ENCODE data around the gene IPO13.

Gene IPO13

DNA sequence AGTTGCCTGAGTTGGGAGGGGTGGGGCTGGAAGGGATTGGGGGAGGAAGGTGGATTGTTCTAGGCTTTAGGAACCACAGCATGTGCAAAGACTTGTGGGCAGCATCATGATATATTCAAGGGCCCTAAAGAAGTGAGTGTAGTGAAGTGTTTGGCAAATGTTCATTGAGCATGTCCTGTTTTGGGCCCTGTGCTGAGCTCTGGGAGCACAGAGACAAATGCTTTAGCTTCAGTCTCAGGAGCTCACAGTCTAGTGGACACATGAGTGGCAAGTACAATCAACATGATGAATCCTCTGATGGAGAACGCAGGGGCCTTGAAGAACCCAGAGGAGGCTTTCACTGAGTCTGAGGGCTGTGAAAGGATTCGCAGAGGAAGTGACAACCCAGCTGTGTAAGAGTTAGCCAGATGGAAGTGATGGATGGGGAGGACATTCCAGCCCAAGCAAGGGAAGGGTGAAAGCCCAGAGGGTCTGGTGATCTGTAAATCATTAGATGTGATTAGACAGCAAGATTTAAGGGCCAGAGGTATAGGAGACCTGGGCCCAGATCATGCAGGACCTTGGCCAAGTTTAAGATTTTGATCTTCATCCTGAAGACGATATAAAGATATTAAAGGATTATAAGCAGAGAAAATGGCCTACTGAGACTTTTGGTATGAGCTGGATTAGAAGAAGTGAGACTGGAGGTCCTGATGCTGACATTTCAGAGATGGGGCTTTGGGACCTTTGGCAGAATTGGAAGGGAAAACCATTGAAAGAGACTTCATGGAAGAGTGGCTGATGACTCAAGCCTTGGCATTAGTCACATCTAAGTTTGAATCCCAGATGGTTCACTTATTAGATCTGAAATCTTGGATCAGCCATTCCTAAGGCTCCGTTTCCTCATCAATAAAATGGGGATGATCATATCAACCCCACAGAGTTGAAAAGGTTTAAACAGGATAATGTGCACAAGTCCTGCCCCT is 4.6 kb downstream of the IPO13 start:
- no peak for DNase-seq

DNA sequence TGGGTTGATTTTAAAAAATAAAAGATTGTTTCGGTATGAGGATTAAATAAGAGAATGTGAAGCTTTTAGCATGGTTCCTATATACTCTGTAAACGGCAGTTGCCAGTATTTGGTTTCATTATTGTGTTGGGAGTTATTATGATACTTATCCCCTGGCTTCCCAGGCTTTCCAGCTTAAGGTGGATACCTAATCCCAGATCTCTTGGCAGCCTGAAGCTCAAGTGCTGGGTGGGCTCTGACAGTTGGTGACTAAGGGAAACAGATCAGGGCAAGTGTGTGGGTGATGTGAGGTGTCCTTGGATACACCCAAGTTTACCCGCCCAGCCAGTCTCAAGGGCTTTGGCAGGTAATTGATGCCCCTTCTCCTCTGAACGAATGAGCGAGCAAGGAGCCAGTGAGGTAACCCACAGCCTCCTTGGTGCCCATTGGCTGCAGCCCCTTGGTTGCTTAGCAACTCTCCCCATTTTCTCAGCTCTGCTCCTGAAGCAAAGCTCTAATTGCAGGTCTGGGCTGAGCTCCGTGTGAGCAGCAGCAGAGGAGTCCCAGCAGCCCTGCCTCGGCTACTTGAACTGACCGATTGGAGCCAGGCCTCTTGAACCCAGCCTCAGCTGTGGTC is 6.1 kb downstream of the IPO13 start:
- DNase-seq = peak; percentile 66

DNA sequence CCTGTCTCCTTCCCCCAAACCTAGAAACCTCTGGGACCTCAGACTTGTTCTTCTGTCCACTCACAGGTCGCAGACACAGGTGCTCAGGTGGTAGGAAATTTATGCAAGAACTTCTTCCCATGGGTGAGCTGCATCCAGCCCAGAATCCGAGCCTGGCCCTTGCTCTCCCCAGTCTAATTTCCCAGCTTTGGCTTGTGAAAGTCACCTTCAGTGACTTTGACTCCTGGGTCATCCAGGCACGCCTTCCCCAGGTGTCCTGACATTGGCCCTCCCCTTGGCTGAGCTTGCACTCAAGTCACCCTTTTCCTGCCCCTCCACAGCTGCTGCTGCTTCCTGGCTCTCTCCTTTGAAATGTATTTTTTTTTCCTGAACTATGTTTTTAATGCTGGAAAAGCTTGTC is 6.6 kb downstream of the IPO13 start:
- DNase-seq = no peak

DNA sequence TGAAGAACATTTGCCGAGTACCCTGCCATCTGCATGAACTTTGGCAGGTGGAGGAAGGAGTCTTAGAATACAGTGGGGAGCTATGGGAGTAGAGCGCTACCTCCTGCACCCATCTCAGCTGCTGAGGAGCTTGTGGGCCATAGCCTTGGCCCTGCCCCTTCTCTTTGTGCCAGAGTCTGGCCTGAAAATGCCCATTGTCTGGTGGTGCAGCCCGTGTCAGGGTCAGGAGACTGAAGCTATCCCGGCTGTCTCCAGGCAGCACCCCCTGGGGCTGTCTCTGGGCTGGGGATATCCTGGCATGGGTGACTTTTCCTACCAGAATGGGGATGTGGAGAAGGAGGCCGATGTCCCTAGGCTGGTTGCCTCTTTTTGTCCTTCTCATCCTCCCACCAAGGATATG is 7.3 kb downstream of the IPO13 start:
- DNase-seq = no peak

DNA sequence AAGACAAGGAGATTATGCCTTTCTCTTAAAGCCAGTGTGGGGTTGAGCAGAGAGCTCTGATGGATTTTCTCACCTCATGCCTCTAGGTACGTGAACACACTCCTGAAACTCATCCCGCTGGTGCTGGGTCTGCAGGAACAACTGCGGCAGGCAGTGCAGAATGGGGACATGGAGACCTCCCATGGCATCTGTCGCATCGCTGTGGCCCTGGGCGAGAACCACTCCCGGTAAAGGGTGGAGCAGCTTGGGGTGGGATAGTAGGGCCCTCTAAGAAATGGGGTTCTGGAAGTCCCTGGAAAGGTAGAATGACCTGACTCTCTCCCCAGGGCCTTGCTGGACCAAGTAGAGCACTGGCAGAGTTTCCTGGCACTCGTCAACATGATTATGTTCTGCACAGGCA is 9.5 kb downstream of the IPO13 start:
- no peak for DNase-seq

DNA sequence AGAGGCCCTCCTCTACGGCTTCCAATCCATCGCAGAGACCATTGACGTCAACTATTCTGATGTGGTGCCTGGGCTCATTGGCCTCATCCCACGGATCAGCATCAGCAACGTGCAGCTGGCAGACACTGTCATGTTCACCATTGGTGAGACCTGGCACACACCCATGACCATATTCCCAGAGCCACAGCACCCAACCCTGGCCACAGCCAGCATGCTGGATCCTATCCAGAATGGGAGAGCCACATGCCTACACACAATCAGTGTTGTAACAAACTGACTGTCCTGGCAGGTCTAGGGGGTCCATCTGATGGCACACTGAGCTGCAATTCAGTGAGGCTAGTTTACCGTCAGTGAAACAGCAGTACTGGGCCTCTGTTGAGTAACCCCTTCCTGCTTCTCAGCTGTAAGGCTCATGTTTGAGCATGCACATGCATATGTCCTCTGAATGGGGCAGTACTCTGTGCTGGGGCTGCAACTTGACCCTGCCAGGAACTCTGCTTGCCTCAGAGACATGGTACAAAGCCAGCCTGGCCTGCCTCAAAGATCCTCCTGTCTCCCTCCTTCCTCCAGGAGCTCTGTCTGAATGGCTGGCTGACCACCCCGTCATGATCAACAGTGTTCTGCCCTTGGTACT is 10.8 kb downstream of the IPO13 start:
- DNase-seq = no peak

DNA sequence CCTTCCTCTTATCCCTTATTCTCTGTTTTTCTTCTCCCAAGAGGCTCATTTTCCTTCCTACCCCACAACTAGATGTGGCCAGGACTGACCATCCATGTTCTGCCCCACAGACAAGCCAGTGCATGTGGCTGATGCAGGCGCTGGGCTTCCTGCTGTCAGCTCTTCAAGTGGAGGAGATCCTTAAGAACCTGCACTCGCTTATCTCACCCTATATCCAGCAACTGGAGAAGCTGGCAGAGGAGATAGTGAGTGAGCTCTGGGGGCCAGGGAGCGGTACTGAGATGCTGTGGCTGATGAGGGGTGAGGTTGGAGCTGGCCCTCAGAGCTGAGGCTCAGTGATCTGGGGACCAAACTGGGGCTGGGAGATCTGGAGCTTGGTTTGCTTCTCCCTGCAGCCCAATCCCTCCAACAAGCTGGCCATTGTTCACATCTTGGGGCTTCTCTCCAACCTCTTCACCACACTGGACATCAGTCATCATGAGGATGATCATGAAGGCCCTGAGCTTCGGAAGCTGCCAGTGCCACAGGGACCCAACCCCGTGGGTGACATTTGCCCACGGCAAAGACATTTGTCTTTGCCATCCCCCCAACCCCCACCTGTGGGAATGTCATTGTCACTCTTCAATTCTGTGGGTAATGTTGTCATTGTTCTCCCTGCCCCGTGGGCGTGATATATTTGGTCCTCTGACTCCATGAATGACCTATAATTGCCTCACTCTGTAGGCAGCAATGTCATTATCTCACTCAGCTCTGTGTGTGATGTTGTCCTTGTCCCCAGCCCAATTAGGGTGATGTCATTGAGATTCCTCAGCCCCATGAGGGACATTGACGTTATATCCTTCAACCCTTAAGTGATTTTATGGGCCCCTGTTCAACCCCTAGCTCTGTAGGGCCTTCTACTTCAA is 11.9 kb downstream of the IPO13 start:
- DNase-seq = no peak

DNA sequence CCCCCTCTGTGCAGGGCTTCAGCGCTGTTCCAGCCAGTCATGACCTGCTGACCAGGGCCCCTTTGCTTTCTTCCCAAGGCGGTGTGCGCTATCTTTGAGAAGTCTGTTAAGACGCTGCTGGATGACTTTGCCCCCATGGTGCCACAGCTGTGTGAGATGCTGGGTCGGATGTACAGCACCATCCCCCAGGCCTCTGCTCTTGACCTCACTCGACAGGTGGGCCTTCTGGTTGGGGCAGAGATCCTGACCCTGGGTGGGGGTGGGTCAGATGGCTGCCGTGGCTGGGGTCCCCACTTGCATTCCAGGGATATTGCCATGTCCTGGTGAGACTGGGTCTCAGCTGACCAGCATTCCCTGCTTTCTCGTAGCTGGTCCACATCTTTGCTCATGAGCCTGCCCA is 14.0 kb downstream of the IPO13 start:
- DNase-seq = no peak

DNA sequence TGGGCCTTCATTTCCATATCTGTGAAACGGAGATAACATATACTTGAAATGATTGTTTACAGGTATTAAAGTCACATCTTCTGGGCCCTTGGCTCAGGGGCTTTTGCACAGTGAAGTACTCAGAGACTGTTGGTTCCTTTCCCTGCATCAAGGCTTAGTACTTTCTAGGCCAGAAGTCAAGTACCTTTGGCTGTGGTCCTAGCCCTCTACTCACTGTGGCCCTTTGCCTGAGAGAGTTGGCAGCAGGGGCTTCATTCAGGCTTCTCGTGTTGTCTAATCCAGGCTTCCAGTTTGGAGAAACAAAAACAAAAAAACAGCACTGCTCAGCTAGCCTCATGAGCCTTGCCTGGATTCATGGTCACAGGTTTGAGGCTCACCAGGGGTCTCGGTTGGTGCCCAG is 14.9 kb downstream of the IPO13 start:
- no peak for DNase-seq

DNA sequence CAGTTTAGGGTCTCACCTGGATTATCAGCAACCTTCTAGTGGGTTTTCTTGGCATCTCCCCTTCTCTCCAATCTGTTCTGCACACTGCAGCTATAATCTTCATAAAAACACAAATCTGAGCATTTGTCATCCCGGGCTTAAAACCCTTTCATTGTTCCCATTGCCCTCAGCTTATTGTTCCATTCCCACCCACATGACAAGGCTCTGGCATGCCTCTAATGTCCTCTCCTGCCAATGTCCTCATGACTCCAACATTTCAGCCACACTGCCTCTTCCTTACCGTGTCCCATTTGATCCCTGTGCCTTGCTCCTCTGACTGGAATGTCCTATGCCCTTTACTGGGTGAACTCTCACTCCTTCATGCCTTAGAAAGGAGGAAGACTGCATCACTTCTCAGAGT is 15.6 kb downstream of the IPO13 start:
- no peak for DNase-seq

DNA sequence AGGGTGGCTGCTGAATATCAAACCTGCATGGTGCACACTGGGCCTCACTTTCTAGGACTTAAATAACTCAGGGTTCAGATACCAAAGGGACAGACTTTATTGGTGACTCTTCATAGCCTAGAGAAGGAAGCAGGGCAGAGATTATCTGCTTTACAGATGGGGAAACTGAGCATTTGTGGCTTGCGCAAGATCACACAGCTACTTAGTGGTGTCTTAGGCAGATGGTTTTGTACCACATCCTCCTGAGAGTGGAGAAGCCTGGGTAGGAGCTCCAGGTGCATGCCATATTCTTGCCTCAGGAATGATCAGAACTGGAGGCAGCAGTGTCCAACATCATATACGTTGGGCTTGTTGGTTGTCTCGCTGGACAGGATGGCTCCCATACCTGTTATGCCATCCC is 16.3 kb downstream of the IPO13 start:
- DNase-seq = no peak

DNA sequence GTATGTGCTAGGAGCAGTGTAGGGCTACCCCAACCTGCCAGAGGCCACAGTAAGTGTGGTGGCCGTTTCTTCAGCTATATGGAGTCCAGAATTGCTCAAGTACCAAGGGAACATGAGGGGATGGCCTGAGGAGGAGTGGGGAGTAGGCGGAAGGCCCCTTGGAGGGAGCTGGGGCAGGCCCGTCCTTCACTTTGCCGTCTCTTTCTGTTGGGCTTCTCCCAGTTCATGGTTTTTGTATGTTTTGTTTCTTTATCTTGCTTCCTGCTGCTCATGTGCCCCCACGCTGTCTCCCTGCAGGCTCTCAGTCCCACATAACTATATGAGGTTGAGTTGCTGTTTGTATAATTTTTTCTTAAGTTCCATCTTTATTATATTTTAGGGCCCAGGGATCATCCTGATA is 17.1 kb downstream of the IPO13 start:
- no peak for DNase-seq

DNA sequence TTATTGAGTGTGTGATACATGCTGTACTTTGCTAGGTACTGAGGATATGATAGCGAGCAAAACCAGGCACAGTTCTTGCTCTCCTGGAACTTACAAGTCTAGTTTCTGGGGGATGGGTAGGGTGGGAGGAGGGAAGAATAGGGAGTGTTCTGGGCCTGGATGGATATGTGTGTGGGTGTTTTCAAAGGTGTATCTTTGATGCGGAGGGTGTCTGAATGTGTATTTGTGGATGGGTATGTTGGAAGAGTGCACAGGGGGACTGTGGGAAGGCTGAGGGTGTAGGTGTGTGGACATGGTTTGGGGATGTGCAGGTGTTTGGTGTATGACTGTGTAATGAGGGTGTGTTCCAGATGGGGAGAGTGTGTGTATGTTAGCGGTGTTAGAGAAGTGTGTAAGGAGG is 18.6 kb downstream of the IPO13 start:
- DNase-seq = no peak

DNA sequence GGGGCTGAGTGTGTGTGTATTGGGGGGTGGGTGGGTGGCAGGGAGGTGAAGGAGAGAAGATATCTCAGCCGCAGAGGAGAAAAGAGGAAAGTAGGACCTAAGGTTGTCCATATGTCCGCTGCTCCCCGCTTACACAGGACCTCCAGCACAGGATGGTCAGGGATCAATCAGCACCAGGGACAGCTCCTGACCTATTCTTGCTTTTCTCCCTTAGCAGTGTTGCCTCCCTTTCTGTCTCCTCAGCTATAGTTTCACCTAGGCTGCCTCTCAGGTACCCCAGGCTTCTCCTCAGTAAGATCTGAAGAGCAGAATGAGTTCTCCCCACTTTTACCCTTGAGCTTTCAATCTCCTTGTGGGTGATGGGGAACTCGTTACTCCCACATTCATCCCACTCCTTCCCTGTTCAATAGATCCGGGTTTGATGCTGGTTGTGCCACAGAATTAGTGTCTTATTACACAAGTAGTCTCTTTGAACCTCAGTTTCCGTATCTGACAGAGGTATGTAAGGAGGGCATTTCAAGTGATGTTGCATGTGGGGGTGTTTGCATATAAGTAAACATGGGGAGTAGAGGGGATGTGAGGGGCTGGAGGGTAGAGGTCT is 21.7 kb downstream of the IPO13 start:
- DNase-seq = no peak

DNA sequence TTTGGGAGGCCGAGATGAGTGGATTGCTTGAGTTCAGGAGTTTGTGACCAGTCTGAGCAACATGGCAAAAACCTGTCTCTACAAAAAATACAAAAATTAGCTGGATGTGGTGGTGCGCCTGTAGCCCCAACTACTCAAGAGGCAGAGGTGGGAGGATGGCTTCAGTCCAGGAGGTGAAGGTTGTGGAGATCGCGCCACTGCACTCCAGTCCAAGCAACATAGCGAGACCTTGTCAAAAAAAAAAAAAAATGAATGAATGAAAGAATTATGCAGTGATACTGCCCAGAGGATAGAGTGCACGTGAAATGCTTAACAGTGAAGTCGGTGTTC is 22.6 kb downstream of the IPO13 start:
- DNase-seq = no peak

DNA sequence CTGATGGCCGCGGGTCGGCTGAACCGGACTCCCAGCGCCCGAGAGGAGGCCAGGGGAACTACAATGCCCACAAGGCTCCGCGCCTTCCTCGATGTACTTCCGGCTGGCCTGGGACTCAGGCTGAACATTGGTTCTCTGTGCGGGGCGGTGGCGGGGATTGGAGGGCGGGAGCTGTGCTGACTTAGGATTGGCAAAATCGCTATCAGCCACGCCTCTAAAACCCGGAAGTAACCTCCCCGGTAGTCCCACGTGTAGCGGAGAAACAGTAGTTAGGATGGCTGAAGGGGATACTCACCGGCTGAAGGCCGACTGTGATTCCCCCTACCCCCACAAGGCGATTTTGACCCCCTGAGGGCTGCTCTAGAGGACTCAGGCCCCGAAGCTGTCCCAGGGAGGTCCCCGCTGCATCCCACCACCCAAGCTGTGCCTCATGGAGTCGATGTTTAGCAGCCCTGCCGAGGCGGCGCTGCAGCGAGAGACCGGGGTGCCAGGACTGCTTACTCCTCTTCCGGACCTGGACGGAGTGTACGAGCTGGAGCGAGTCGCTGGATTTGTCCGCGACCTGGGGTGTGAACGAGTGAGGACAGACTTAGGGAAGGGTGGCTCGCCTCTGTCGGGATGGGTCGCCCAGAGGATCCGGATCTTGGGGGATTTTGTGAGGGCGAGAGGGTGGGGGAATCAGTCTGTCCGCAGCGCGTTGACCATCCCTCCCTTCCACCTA is 23.2 kb downstream of the IPO13 start, which contains the start of gene DPH2:
TSS of gene DPH2 (plus strand) at position 265 of the 721 bp plus-strand sequence. CDS start at position 431, 166 bp downstream.
- peak; percentile 99 for DNase-seq

DNA sequence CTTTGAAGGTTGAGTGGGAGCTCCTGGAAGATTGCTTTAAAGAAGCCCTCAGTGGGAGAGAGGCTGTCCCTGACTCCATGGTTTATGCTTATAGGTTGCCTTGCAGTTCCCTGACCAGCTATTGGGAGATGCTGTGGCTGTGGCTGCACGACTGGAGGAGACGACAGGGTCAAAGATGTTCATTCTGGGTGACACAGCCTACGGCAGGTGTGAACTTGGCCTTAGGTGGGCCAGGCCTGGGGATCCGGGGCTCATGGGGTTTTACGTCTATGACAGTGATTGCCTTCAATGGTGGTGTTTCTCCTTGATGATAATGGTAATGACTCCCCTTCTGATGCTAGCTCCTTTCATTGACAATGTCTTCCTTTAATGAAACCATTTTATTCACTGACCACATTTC is 23.8 kb downstream of the IPO13 start:
- DNase-seq = no peak

DNA sequence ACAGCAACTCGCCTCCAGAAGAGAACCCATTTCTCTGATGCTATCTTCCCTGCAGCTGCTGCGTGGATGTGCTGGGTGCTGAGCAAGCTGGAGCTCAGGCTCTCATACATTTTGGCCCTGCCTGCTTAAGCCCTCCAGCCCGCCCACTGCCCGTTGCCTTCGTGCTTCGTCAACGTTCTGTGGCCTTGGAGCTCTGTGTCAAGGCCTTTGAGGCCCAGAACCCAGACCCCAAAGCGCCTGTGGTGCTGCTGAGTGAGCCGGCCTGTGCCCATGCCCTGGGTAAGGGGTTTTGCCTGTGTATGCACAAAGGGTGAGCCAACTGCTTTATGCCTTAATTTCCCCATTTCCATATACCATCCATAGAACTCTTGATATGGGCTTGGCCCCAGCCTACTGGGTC is 24.2 kb downstream of the IPO13 start:
- DNase-seq = no peak

DNA sequence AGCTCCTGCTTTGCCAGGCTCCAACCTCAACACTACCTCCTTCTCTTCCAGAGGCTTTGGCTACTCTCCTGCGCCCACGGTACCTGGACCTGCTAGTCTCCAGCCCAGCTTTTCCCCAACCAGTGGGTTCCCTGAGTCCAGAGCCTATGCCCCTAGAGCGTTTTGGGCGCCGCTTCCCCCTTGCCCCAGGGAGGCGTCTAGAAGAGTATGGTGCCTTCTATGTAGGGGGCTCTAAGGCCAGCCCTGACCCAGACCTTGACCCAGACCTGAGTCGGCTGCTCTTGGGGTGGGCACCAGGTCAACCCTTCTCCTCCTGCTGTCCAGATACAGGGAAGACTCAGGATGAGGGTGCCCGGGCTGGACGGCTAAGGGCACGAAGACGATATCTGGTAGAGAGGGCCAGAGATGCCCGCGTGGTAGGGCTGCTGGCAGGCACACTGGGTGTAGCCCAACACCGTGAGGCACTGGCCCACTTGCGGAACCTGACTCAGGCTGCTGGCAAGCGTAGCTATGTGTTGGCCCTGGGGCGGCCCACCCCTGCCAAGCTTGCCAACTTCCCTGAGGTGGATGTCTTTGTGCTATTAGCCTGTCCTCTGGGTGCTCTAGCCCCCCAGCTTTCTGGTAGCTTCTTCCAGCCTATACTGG is 24.7 kb downstream of the IPO13 start:
- no peak for DNase-seq

DNA sequence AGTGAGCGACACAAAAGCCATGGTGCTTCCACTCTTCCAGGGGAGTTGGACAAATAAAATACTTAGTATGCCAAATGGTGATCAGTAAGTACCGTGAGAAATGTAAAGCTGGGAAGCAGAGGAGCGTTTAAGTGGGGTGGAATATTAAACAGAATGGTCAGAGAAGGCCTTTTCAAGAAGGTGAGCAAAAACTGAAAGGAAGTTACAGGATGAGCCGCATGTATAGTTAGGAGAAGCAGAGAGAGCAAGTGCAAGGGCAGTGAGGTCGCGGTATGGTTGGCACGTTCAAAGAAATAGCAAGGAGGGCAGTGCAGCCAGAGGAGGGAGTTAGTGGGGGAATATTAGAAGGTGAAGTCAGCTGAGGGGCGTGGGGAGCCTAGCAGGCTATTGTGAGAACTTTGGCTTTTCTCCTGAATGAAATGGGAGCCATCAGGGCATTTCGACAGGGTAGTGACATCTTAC is 27.3 kb downstream of the IPO13 start:
- DNase-seq = peak; percentile 66

Data from NCI-H1092 (cell line).